ENCODE data around the gene GDPGP1.
A peak's percentile ranks its signal among the peaks of the same experiment; 100 is the strongest.

Gene GDPGP1

GRCh38 chr15:90225047-90225446, 9.0 kb upstream of the GDPGP1 start:
- no peak for DNase-seq

- no peak for DNase-seq
Measured at GRCh38 chr15:90225504-90226234, 8.3 kb upstream of the GDPGP1 start.

- DNase-seq = no peak
Measured at GRCh38 chr15:90227336-90227735, 6.7 kb upstream of the GDPGP1 start.

GRCh38 chr15:90227816-90228772, 5.9 kb upstream of the GDPGP1 start:
- no peak for DNase-seq

GRCh38 chr15:90228960-90229359, 5.0 kb upstream of the GDPGP1 start:
- DNase-seq = no peak

GRCh38 chr15:90230071-90230494, 3.9 kb upstream of the GDPGP1 start:
- DNase-seq = no peak

GRCh38 chr15:90230610-90231009, 3.4 kb upstream of the GDPGP1 start:
- no peak for DNase-seq

- no peak for DNase-seq
Measured at GRCh38 chr15:90231028-90232017, 2.7 kb upstream of the GDPGP1 start.

- DNase-seq = no peak
Measured at GRCh38 chr15:90232196-90232595, 1.8 kb upstream of the GDPGP1 start.

- no peak for DNase-seq
Measured at GRCh38 chr15:90232941-90233386, 1.0 kb upstream of the GDPGP1 start.

- peak; percentile 90 for DNase-seq
Measured at GRCh38 chr15:90233387-90234095, 468 bp upstream of the GDPGP1 start, which contains the start of gene CIB1. TSS of gene CIB1 (minus strand) at chr15:90233941. CDS start at chr15:90233885, 56 bp downstream.

- DNase-seq = no peak
Measured at GRCh38 chr15:90239371-90239770, 5.4 kb downstream of the GDPGP1 start.

- no peak for DNase-seq
Measured at GRCh38 chr15:90240856-90241255, 6.8 kb downstream of the GDPGP1 start.

- DNase-seq = no peak
Measured at GRCh38 chr15:90241343-90242192, 7.6 kb downstream of the GDPGP1 start.

GRCh38 chr15:90243943-90244639, 10.1 kb downstream of the GDPGP1 start:
- DNase-seq = no peak

- DNase-seq = no peak
Measured at GRCh38 chr15:90248789-90249202, 14.8 kb downstream of the GDPGP1 start.

GRCh38 chr15:90249203-90249863, 15.3 kb downstream of the GDPGP1 start, which contains the start of gene TTLL13:
TSS of gene TTLL13 (plus strand) at chr15:90249556. CDS start at chr15:90250631, 1,075 bp downstream.
- peak; percentile 97 for DNase-seq

GRCh38 chr15:90257776-90258175, 23.8 kb downstream of the GDPGP1 start:
- no peak for DNase-seq

GRCh38 chr15:90259524-90259923, 25.5 kb downstream of the GDPGP1 start:
- DNase-seq = no peak
